ENCODE measurements around the gene FLACC1. TPM values are rescaled to one million over a fixed set of nuclear protein-coding genes. Genes with fewer than 3 reads are reported as not detected.

The FLACC1 gene
- total RNA-seq, 1 donor from 2014 or later, result 0.54 TPM

DNA sequence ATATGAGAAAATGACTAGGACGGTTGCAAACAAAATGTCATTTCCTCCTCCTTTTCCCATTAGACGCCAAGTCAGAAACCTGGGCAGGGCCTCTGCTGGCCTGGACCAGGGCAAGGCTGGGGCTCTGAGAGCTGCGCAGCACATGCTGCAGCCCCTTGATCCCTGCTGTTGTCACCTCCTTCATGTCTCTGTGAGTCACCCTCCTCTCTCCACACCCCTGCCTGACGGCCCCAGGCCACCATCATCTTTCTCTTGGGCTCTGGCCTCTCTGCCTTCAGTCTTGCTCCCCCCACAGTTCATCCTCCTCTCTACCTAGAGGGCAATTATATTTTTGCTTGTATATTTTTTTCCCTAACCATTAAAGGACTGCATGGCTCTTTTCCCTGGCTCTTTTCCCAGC lies 10.0 kb downstream of the FLACC1 start:
- Histone ChIP-seq H3K36me3 (ENCODE audit: control insufficient read depth, insufficient read depth, low read length) (no peaks in the 10 kb centered on the region), H3K27me3 (ENCODE audit: control insufficient read depth, insufficient read depth, low read length) (no peaks in the 10 kb centered on the region), H3K4me3 (ENCODE audit: low read depth, low read length) (no peak overlapping the region)
- TF ChIP-seq, protein P1, sequence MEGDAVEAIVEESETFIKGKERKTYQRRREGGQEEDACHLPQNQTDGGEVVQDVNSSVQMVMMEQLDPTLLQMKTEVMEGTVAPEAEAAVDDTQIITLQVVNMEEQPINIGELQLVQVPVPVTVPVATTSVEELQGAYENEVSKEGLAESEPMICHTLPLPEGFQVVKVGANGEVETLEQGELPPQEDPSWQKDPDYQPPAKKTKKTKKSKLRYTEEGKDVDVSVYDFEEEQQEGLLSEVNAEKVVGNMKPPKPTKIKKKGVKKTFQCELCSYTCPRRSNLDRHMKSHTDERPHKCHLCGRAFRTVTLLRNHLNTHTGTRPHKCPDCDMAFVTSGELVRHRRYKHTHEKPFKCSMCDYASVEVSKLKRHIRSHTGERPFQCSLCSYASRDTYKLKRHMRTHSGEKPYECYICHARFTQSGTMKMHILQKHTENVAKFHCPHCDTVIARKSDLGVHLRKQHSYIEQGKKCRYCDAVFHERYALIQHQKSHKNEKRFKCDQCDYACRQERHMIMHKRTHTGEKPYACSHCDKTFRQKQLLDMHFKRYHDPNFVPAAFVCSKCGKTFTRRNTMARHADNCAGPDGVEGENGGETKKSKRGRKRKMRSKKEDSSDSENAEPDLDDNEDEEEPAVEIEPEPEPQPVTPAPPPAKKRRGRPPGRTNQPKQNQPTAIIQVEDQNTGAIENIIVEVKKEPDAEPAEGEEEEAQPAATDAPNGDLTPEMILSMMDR (IDR thresholded peaks at IDR 0.05; ENCODE audit: insufficient read depth, low read length, poor library complexity, severe bottlenecking), result no peak
- no peak for DNase-seq (ENCODE audit: low read depth)

- no peaks in the 10 kb centered on the region for H3K27me3 ChIP-seq (ENCODE audit: control insufficient read depth, insufficient read depth, low read length)
- TF ChIP-seq, protein P1 (IDR thresholded peaks at IDR 0.05; ENCODE audit: insufficient read depth, low read length, poor library complexity, severe bottlenecking), result no peak
Measured at GRCh38 chr2:201345625-201346213, 11.4 kb downstream of the FLACC1 start.

GRCh38 chr2:201344663-201345366 lies 12.3 kb downstream of the FLACC1 start:
- Histone ChIP-seq H3K4me3 (ENCODE audit: low read depth, low read length) (no peak overlapping the region), H3K36me3 (ENCODE audit: control insufficient read depth, insufficient read depth, low read length) (no peaks in the 10 kb centered on the region), H3K27me3 (ENCODE audit: control insufficient read depth, insufficient read depth, low read length) (no peaks in the 10 kb centered on the region)
- TF ChIP-seq, protein P1 (IDR thresholded peaks at IDR 0.05; ENCODE audit: insufficient read depth, low read length, poor library complexity, severe bottlenecking), result peak; percentile 4
- DNase-seq (ENCODE audit: low read depth), result no peak

More at GRCh38 chr2:201345625-201346213, 11.4 kb downstream of the FLACC1 start:
- Histone ChIP-seq H3K4me3 (ENCODE audit: low read depth, low read length) (no peak overlapping the region), H3K36me3 (ENCODE audit: control insufficient read depth, insufficient read depth, low read length) (no peaks in the 10 kb centered on the region)
- no peak for DNase-seq (ENCODE audit: low read depth)

DNA sequence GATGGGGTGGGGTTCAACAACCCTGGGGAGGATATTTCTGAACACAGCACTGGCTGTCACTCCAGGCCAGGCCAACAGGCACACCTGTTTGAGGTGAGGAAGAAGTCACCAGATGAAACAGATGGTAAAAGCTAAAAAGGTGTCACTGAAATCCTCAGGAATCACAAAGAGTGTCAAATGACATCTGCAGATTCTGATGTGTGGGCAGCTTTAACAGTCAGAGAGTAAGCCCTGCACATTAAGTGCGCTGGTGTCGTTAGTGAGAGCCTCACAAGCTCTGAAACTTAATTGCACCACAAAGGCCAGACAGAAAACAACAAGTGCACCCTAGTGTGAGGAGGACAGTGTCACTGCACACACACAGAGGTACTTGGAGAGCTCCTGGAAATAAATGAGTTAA lies 13.6 kb downstream of the FLACC1 start:
- no peak for DNase-seq (ENCODE audit: low read depth)
- H3K27me3 ChIP-seq (ENCODE audit: control insufficient read depth, insufficient read depth, low read length), result no peaks in the 10 kb centered on the region
- TF ChIP-seq, protein P1 (IDR thresholded peaks at IDR 0.05; ENCODE audit: insufficient read depth, low read length, poor library complexity, severe bottlenecking), result no peak
- no peak overlapping the region for H3K4me3 ChIP-seq (ENCODE audit: low read depth, low read length)
- no peaks in the 10 kb centered on the region for H3K36me3 ChIP-seq (ENCODE audit: control insufficient read depth, insufficient read depth, low read length)

DNA sequence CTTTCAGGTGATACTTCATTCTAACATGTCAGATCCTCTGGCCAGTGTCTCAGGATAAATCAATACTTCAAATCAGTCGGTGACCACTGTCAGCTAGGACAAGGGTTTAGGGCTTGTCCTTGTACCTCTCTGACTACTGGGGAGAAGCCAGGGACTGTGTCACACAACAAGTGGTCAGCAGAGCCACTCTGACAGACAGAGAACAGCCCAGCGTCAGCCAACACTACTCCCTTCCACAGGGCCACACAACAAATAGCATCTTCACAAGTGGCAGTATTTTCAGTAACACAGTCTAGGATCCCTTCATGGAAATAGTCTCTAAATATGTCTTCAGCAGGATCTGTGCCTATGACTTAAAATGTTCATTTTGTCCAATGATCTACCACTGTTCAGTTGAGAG lies 14.2 kb downstream of the FLACC1 start:
- TF ChIP-seq, protein P1 (IDR thresholded peaks at IDR 0.05; ENCODE audit: insufficient read depth, low read length, poor library complexity, severe bottlenecking), result no peak
- H3K36me3 ChIP-seq (ENCODE audit: control insufficient read depth, insufficient read depth, low read length), result no peaks in the 10 kb centered on the region
- H3K27me3 ChIP-seq (ENCODE audit: control insufficient read depth, insufficient read depth, low read length), result no peaks in the 10 kb centered on the region
- no peak for DNase-seq (ENCODE audit: low read depth)
- H3K4me3 ChIP-seq (ENCODE audit: low read depth, low read length), result no peak overlapping the region
